SH-SY5Y (cell line): ENCODE measurements around the gene TUBB2A.

ENCODE experiments used
- GATA2 ChIP-seq: IDR thresholded peaks from 2 replicates; pipeline ENCODE4 v1.6.1; 2011; ENCODE audit warnings: mild to moderate bottlenecking, low read depth, low read length
- GATA3 ChIP-seq: IDR thresholded peaks from 2 replicates; pipeline ENCODE4 v1.6.1; 2011; ENCODE audit warnings: low read depth, mild to moderate bottlenecking, low read length, moderate library complexity

GRCh38 chr6:3165631-3166534 is 8.5 kb upstream of the TUBB2A start:
- TF ChIP-seq GATA3: no peak
- TF ChIP-seq GATA2: no peak
